ENCODE results near the gene HHATL.

Gene HHATL

GRCh38 chr3:42680271-42680670, 22.3 kb downstream of the HHATL start:
- H3K4me2 ChIP-seq (ENCODE audit: low read length, poor library complexity, severe bottlenecking): no peak overlapping the region
- H3K27ac ChIP-seq (ENCODE audit: low read length, poor library complexity, severe bottlenecking): no peak overlapping the region
- peaks cover 7 to 8% of the 10 kb centered on the region in 2 experiments for H3K27me3 ChIP-seq (ENCODE audit: control insufficient read depth in 1 of 2, insufficient read depth in 1 of 2, low read length in 2 of 2)
- no peak overlapping the region for H2BK5ac ChIP-seq (ENCODE audit: low read depth, low read length, poor library complexity, severe bottlenecking)
- no peak overlapping the region for H3K18ac ChIP-seq (ENCODE audit: low read depth in 1 of 2, low read length in 2 of 2)
- H2BK15ac ChIP-seq (ENCODE audit: low read depth, poor library complexity, severe bottlenecking): no peak overlapping the region
- peaks cover 6% of the 10 kb centered on the region for H3K4me1 ChIP-seq (ENCODE audit: control insufficient read depth, insufficient read depth, low read depth, low read length)
- no peak for DNase-seq
- no peak overlapping the region for H3K14ac ChIP-seq (ENCODE audit: low read length in 2 of 2)
- H3K9me3 ChIP-seq (ENCODE audit: control insufficient read depth, low read length): no peaks in the 10 kb centered on the region
- H3K36me3 ChIP-seq (ENCODE audit: control insufficient read depth in 1 of 2, insufficient read depth in 2 of 2, low read depth in 1 of 2, low read length in 2 of 2): no peaks in the 10 kb centered on the region
- H3K4me3 ChIP-seq (ENCODE audit: insufficient read depth in 1 of 2, low read depth in 1 of 2, low read length in 2 of 2): no peak overlapping the region
- no peak overlapping the region for H2BK12ac ChIP-seq (ENCODE audit: low read length in 2 of 2)
- no peak overlapping the region for H2AFZ ChIP-seq (ENCODE audit: low read depth, low read length)
- H2BK120ac ChIP-seq (ENCODE audit: low read depth, low read length): no peak overlapping the region
- no peak overlapping the region for H4K91ac ChIP-seq (ENCODE audit: low read length)
- no peak overlapping the region for H3K23ac ChIP-seq (ENCODE audit: low read length in 2 of 2)
- WGBS: no CpG with 5 or more reads among the region's 1 CpG
- no peak overlapping the region for H4K8ac ChIP-seq (ENCODE audit: low read length)
- H3K9ac ChIP-seq (ENCODE audit: low read length): no peak overlapping the region
- H3K4ac ChIP-seq (ENCODE audit: low read depth in 1 of 2, low read length in 2 of 2): no peak overlapping the region
- no peak overlapping the region for H2AK5ac ChIP-seq (ENCODE audit: low read length, severe bottlenecking)
- H3K79me1 ChIP-seq (replicated peaks; ENCODE audit: low read length, poor library complexity, severe bottlenecking): no peaks in the 10 kb centered on the region

- H3K4me3 ChIP-seq (ENCODE audit: insufficient read depth in 1 of 2, low read depth in 1 of 2, low read length in 2 of 2): no peak overlapping the region
- WGBS: 48% methylated on average over 2 of the region's 2 CpGs
- no peak overlapping the region for H2BK12ac ChIP-seq (ENCODE audit: low read length in 2 of 2)
- H4K91ac ChIP-seq (ENCODE audit: low read length): no peak overlapping the region
- no peak for DNase-seq
- H3K4me1 ChIP-seq (ENCODE audit: control insufficient read depth, insufficient read depth, low read depth, low read length): peaks cover 2% of the 10 kb centered on the region
- H3K9me3 ChIP-seq (ENCODE audit: control insufficient read depth, low read length): no peaks in the 10 kb centered on the region
- H3K4ac ChIP-seq (ENCODE audit: low read depth in 1 of 2, low read length in 2 of 2): no peak overlapping the region
- H3K4me2 ChIP-seq (ENCODE audit: low read length, poor library complexity, severe bottlenecking): no peak overlapping the region
- no peak overlapping the region for H2AFZ ChIP-seq (ENCODE audit: low read depth, low read length)
- H3K23ac ChIP-seq (ENCODE audit: low read length in 2 of 2): peak overlapping the region in 1 of 2 experiments; percentile 61
- H3K14ac ChIP-seq (ENCODE audit: low read length in 2 of 2): no peak overlapping the region
- no peak overlapping the region for H3K9ac ChIP-seq (ENCODE audit: low read length)
- H4K8ac ChIP-seq (ENCODE audit: low read length): no peak overlapping the region
- no peak overlapping the region for H2AK5ac ChIP-seq (ENCODE audit: low read length, severe bottlenecking)
- H2BK15ac ChIP-seq (ENCODE audit: low read depth, poor library complexity, severe bottlenecking): no peak overlapping the region
- H3K79me1 ChIP-seq (replicated peaks; ENCODE audit: low read length, poor library complexity, severe bottlenecking): no peaks in the 10 kb centered on the region
- no peaks in the 10 kb centered on the region for H3K36me3 ChIP-seq (ENCODE audit: control insufficient read depth in 1 of 2, insufficient read depth in 2 of 2, low read depth in 1 of 2, low read length in 2 of 2)
- H2BK5ac ChIP-seq (ENCODE audit: low read depth, low read length, poor library complexity, severe bottlenecking): no peak overlapping the region
- H2BK120ac ChIP-seq (ENCODE audit: low read depth, low read length): no peak overlapping the region
- H3K27me3 ChIP-seq (ENCODE audit: control insufficient read depth in 1 of 2, insufficient read depth in 1 of 2, low read length in 2 of 2): peaks cover 0 to 8% of the 10 kb centered on the region in 2 experiments
- no peak overlapping the region for H3K18ac ChIP-seq (ENCODE audit: low read depth in 1 of 2, low read length in 2 of 2)
- no peak overlapping the region for H3K27ac ChIP-seq (ENCODE audit: low read length, poor library complexity, severe bottlenecking)
These were observed 24.2 kb downstream of the HHATL start for GRCh38 chr3:42678447-42678846.

GRCh38 chr3:42675909-42676308, 26.7 kb downstream of the HHATL start:
- no peak overlapping the region for H4K91ac ChIP-seq (ENCODE audit: low read length)
- H4K8ac ChIP-seq (ENCODE audit: low read length): no peak overlapping the region
- no peak overlapping the region for H3K4ac ChIP-seq (ENCODE audit: low read depth in 1 of 2, low read length in 2 of 2)
- H2AK5ac ChIP-seq (ENCODE audit: low read length, severe bottlenecking): no peak overlapping the region
- H2BK120ac ChIP-seq (ENCODE audit: low read depth, low read length): no peak overlapping the region
- DNase-seq: no peak
- no peak overlapping the region for H3K4me3 ChIP-seq (ENCODE audit: insufficient read depth in 1 of 2, low read depth in 1 of 2, low read length in 2 of 2)
- H3K79me1 ChIP-seq (replicated peaks; ENCODE audit: low read length, poor library complexity, severe bottlenecking): no peaks in the 10 kb centered on the region
- H3K27me3 ChIP-seq (ENCODE audit: control insufficient read depth in 1 of 2, insufficient read depth in 1 of 2, low read length in 2 of 2): peaks cover 0 to 8% of the 10 kb centered on the region in 2 experiments
- H3K36me3 ChIP-seq (ENCODE audit: control insufficient read depth in 1 of 2, insufficient read depth in 2 of 2, low read depth in 1 of 2, low read length in 2 of 2): no peaks in the 10 kb centered on the region
- WGBS: 79% methylated on average over 2 of the region's 2 CpGs
- H2BK12ac ChIP-seq (ENCODE audit: low read length in 2 of 2): no peak overlapping the region
- H2AFZ ChIP-seq (ENCODE audit: low read depth, low read length): no peak overlapping the region
- no peaks in the 10 kb centered on the region for H3K4me1 ChIP-seq (ENCODE audit: control insufficient read depth, insufficient read depth, low read depth, low read length)
- no peak overlapping the region for H3K27ac ChIP-seq (ENCODE audit: low read length, poor library complexity, severe bottlenecking)
- H2BK5ac ChIP-seq (ENCODE audit: low read depth, low read length, poor library complexity, severe bottlenecking): no peak overlapping the region
- no peak overlapping the region for H3K4me2 ChIP-seq (ENCODE audit: low read length, poor library complexity, severe bottlenecking)
- H3K23ac ChIP-seq (ENCODE audit: low read length in 2 of 2): no peak overlapping the region
- H3K9me3 ChIP-seq (ENCODE audit: control insufficient read depth, low read length): peaks cover 2% of the 10 kb centered on the region
- H2BK15ac ChIP-seq (ENCODE audit: low read depth, poor library complexity, severe bottlenecking): no peak overlapping the region
- no peak overlapping the region for H3K9ac ChIP-seq (ENCODE audit: low read length)
- H3K14ac ChIP-seq (ENCODE audit: low read length in 2 of 2): no peak overlapping the region
- H3K18ac ChIP-seq (ENCODE audit: low read depth in 1 of 2, low read length in 2 of 2): no peak overlapping the region

- H3K27ac ChIP-seq (ENCODE audit: low read length, poor library complexity, severe bottlenecking): no peak overlapping the region
- no peak for DNase-seq
- no peak overlapping the region for H3K4me2 ChIP-seq (ENCODE audit: low read length, poor library complexity, severe bottlenecking)
- H2BK120ac ChIP-seq (ENCODE audit: low read depth, low read length): no peak overlapping the region
- H3K14ac ChIP-seq (ENCODE audit: low read length in 2 of 2): no peak overlapping the region
- H3K27me3 ChIP-seq (ENCODE audit: control insufficient read depth in 1 of 2, insufficient read depth in 1 of 2, low read length in 2 of 2): peaks cover 9 to 18% of the 10 kb centered on the region in 2 experiments
- WGBS: 100% methylated on average over 1 of the region's 3 CpGs
- no peak overlapping the region for H2AK5ac ChIP-seq (ENCODE audit: low read length, severe bottlenecking)
- H3K9me3 ChIP-seq (ENCODE audit: control insufficient read depth, low read length): peaks cover 9% of the 10 kb centered on the region
- H3K36me3 ChIP-seq (ENCODE audit: control insufficient read depth in 1 of 2, insufficient read depth in 2 of 2, low read depth in 1 of 2, low read length in 2 of 2): no peaks in the 10 kb centered on the region
- no peak overlapping the region for H2BK12ac ChIP-seq (ENCODE audit: low read length in 2 of 2)
- no peak overlapping the region for H3K4me3 ChIP-seq (ENCODE audit: insufficient read depth in 1 of 2, low read depth in 1 of 2, low read length in 2 of 2)
- H2BK5ac ChIP-seq (ENCODE audit: low read depth, low read length, poor library complexity, severe bottlenecking): no peak overlapping the region
- no peak overlapping the region for H2BK15ac ChIP-seq (ENCODE audit: low read depth, poor library complexity, severe bottlenecking)
- H3K23ac ChIP-seq (ENCODE audit: low read length in 2 of 2): no peak overlapping the region
- H3K9ac ChIP-seq (ENCODE audit: low read length): no peak overlapping the region
- H3K4me1 ChIP-seq (ENCODE audit: control insufficient read depth, insufficient read depth, low read depth, low read length): no peaks in the 10 kb centered on the region
- H3K18ac ChIP-seq (ENCODE audit: low read depth in 1 of 2, low read length in 2 of 2): no peak overlapping the region
- no peak overlapping the region for H3K4ac ChIP-seq (ENCODE audit: low read depth in 1 of 2, low read length in 2 of 2)
- no peak overlapping the region for H4K8ac ChIP-seq (ENCODE audit: low read length)
- no peak overlapping the region for H4K91ac ChIP-seq (ENCODE audit: low read length)
- H2AFZ ChIP-seq (ENCODE audit: low read depth, low read length): no peak overlapping the region
- no peaks in the 10 kb centered on the region for H3K79me1 ChIP-seq (replicated peaks; ENCODE audit: low read length, poor library complexity, severe bottlenecking)
These were observed 28.5 kb downstream of the HHATL start for GRCh38 chr3:42674146-42674545.
